ENCODE data around the gene PRELID2.
"Not testable (repeated sequence)": the region's sequence is repeated elsewhere in the genome, so short reads cannot be mapped to it uniquely, and the experiment has no call there.

The PRELID2 gene

DNA sequence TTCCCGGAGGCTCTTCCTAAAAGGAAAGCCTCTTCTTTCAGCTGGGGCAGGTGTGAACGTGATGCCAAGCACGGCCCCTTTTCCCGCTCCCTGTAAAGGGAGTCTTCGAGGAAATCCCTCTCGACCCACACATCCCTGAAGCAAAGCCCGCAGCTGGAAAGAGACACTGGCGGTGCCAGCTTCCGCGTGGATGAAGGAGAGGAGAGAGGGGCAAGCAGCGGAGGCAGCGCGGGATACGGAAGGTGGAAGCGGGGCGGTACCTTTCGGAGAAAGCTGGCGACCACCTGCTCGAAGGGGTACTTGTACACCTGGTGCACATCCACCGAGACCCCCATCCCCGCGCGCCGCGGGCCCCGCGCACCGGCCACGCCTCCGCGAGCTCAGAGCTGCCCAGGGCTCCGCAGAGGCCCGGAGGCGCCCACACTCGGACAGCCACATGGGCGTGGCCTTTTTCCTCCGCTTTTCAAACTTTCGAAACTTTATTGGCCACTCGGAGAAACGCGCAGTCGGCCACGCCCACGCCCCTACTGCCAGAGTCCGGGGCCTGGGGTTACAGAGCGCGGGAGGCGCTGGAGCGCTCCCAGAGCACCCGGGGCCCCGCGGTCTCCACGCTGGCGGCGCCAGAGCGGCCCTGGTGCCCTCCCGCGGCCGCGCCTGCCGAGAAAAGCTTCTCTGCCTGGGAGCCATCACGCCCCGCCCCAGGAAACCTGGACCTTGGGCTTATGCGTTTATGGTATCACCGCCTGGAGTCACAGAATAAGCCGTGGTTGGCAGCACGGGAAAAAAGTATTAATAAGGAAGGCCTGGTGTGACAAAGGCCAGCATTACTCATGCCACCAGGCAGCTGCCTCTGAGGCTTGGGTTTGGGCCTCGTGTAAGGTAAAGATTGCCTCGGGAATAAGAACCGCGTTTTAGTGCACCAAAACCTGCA, at the start of gene PRELID2:
TSS of gene PRELID2 (minus strand) at position 426 of the 931 bp plus-strand sequence. CDS start at position 335, 91 bp downstream.
- DNase-seq (ENCODE audit: low spot score) (peak; percentile 87), FAIRE-seq (no peak)

DNA sequence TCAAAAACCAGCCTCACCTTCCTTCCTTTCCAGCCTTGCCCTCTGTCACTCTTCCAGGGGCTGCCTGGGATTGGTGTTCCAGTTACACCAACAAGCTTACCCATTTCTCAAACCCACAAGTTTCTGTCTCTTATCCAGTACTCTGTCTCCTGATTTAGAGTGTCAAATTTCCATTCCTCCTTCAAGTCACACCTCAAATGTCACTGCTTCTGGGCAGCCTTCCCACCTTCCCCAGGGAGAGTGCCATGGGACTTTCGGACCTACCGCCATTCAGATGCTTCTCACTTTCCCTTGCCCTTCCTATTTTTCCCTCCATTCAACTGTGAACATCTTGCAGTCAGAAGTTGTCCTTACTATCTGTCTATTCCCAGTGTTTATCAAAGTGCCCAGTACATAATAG, 39.6 kb upstream of the PRELID2 start:
- DNase-seq (ENCODE audit: low spot score) (no peak), FAIRE-seq (no peak)

DNA sequence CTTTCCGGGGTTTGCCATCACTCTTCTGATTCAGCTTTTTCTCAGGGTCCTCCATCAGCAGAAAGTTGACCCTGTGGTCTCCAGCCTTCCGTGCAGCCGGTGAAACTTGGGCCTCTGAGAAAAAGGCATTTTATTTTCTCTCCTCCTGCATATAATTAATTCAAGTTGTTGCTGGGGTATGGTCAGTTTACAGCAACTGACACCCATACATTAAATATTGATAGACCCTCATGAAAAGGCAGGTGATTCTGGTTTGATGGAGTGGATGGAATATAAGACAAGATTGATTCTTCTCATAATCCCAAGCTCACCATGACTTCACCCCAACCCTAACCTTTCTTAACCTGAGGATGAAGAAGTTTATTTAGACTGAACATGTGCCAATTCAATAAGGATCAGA, 37.8 kb upstream of the PRELID2 start, which contains the start of gene GRXCR2:
TSS of gene GRXCR2 (minus strand) at position 101 of the 400 bp plus-strand sequence. CDS start at position 55, 46 bp downstream.
- FAIRE-seq (no peak), DNase-seq (ENCODE audit: low spot score) (no peak)

DNA sequence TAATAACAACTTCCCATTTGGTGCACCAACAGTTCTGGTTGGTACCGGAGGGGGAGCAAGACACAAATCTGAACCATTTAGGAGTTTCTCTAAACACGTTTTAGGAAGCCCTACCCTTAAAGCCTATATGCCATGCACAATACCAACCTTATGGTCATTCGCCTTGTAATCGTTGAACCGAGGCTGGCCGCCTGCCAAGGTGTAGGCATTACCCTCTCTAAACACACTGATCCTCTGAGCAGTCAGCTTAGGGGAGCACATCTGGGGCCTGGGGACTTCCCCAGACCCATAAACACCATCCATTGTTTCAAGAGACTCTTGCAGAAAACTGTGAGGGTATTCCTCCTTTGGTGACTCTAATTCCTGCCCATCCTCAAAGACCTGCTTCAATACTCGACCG, 37.3 kb upstream of the PRELID2 start:
- FAIRE-seq (no peak), DNase-seq (ENCODE audit: low spot score) (no peak)

DNA sequence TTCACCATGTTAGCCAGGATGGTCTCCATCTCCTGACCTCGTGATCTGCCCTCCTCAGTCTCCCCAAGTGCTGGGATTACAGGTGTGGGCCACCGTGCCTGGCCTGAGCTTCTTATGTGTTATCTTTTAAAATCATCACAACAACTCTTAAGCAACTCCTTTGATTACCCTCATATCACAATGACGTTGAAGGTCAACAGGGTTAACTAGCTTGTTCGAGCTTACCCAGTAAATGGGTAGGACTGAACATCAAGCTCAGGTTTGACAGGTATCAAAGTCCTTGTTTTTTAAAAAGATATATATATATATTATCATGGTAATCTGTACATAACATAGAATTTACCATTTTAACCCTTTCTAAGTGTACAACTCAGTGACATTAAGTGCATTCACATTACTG, 34.6 kb upstream of the PRELID2 start:
- FAIRE-seq (no peak), DNase-seq (ENCODE audit: low spot score) (no peak)

DNA sequence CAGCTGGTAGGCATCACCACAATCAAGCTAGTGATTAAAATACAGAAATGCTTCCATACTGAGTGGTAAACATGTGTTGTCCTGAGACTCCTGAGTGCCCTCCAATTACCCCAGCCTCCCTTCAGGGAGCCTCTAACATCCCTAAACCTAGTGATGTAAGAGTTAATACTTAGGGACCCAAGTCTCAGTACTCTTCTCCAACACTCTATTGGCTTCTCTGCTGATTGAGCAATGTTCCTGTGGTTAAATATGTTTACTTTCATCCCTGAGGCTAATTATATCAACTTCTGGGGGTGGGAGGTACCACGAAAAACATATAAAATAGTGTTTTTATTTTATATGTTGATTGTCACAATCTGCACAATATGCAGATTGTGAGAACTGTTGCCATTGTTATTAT, 32.7 kb upstream of the PRELID2 start:
- DNase-seq (ENCODE audit: low spot score) (no peak), FAIRE-seq (no peak)

DNA sequence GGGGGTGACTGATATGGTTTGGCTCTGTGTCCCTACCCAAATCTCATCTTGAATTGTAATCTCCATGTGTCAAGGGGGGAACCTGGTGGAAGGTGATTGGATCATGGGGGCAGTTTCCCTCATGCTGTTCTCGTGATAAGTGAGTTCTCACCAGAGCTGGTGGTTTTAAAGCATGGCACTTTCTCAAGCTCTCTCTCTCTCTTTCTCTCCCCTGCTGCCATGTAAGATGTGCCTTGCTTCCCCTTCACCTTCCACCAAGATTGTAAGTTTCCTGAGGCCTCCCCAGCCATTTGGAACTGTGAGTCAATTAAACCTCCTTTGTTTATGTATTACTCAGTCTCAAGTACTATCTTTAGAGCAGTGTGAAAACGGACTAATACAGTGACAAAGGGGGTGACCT, 29.3 kb upstream of the PRELID2 start:
- FAIRE-seq = not testable (repeated sequence)

DNA sequence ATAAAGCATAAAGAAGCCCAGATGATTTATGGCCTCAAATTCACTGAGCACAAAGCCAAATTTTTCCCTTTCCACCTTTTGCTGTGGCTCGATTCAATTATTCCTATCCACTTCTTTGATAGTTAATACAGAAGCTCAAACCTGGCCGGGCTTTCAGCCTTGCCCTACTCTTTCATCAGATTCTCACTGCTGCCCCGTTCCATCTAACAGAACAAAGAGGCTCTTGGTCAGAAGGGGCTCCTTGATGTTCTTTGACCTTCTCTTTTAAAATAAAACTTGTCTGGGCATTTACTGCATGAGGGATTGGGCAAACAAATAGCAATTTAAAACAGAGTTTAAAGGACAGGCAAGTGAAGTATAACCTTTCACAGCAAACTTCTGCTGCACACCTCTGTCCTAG, 27.9 kb upstream of the PRELID2 start:
- DNase-seq (ENCODE audit: low spot score) (no peak), FAIRE-seq (no peak)

More for the DNA sequence above, 29.3 kb upstream of the PRELID2 start:
- DNase-seq (ENCODE audit: low spot score) = not testable (repeated sequence)

DNA sequence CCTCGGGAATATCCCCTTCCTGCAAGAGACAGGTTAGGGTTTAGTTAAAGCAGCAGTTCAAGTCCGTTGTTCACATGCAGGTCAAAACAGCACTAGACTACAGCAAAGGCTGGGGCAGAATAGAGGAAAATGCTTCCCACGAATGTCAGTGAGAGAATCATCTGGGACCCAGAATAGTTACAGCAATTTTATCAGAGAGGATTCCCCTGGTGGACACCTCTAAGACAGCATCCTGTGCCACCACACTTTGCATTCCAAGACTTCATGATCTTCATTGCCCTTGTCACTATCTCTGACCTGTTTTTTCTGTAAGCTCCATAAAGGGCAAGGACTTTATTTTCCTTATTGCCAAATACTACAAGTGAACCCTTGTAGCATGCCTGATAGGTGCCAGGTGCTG, 24.8 kb upstream of the PRELID2 start:
- no peak for DNase-seq (ENCODE audit: low spot score)

DNA sequence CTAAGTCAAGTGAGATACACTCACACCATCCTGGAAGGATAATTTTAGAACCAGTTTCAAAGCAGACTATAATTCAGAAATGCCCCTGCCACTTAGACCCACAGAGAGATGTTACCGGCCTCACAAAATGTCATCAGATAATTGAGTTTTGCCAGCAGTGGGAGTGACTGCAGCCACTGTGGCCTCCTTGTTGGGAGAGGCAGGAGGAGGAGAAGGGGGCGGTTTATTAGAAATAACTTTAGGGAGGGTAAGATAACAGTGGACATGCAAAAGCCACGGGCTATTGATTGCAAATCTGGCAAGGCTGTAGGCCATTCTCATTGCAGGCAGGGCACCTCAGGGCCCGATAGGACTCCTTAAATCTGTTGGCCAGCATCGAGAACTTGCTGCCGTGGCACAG, 24.3 kb upstream of the PRELID2 start:
- DNase-seq (ENCODE audit: low spot score) (no peak), FAIRE-seq (no peak)

More for the DNA sequence above, 24.8 kb upstream of the PRELID2 start:
- no peak for FAIRE-seq

DNA sequence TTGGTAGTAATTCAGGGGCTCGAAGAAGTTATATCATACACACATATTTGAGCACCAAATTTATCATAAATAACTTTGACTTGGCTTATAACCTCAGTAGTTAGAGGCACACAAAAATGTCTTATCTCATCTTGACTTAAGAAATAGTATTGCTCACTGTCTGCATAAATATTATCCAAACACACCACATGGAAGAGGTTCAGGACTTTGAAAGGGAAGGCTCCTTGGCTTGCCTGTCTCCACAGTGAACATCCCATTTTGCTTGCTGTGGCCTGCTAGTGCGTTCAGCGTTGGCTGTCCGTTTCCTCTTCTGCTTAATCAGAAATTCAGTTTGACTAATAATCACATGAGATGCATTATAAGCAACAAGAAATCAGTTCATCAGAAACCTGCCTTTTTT, 23.8 kb upstream of the PRELID2 start:
- DNase-seq (ENCODE audit: low spot score) (no peak), FAIRE-seq (no peak)

DNA sequence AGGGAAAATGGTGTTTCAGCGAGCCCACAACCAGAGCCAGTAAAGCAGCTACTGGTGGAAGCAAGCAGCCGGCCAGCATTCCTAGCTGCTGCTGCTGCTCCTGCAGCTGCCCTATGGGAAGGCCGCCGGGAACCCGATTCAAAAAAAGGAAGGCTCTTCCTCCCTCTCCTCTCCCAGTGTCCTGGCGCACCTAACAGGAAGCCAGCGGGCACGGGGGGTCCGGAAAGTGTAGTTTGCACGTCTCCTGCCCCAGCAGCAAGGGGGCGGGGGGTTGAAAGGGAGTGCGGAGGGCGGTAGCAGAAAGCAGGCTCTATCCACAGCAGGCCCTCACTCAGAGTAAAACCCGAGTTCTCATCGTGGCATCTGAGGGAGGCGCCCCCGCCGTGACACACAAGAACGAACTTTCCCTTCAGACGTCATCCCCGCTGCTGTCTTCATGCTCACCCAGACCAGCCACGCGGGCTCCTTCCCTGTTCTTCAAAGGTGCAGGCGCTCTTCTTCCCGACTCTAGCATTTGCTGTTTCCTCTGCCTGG, 21.2 kb upstream of the PRELID2 start:
- FAIRE-seq (no peak), DNase-seq (ENCODE audit: low spot score) (no peak)

DNA sequence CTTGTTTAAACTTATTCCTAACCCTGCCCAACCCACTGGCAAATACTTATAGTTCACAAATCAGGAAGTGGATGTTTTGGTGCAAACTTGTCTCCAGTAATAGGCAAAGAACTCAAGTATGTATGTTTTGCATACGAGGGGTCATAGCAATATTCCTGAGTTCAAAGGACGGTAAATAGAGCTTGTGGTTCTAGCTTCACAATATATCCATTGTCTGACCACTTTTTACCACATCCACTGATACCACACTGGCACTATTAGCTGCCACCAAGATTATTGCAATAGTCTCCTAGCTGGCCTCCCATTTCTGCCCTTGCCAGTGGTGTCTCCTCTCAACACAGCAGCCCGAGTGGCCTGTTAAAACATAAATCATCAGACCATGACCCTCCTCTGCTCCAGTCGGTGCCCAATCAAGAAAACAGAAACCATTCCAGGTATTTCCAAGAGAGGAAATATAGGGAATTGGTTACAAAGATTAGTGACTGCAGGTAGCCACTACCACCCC, 20.7 kb upstream of the PRELID2 start:
- FAIRE-seq (no peak), DNase-seq (ENCODE audit: low spot score) (no peak)

DNA sequence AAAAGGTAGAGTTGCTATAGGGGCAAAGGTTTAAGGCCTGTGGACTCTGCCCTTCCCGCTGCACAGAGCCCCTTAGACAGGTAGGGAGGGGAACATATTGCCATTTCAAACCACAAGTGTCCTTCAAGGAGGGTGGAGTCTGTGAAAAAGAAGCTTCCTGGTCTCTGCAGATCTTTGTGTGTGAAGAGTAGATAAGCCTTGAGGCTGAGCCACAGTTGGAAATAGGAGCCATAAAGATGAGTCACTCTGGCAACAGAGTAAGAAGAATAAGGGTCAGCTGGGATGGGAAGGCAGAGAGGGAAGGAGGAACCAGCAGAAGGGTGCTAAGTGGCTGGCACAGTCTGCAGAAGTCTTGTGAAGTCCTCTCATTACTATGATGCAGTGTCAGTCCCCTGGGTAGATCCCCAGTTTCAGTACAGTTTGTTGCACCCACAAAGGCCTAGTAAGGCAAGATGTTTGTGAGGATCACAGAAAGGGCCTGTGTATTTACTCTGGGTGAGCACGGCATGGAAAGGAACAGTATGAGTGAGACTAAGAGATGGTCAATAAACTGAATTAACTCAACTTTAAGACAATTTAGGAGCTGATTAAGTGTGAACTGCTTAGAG, 19.6 kb upstream of the PRELID2 start:
- FAIRE-seq (peak; percentile 91), DNase-seq (ENCODE audit: low spot score) (peak; percentile 81)

DNA sequence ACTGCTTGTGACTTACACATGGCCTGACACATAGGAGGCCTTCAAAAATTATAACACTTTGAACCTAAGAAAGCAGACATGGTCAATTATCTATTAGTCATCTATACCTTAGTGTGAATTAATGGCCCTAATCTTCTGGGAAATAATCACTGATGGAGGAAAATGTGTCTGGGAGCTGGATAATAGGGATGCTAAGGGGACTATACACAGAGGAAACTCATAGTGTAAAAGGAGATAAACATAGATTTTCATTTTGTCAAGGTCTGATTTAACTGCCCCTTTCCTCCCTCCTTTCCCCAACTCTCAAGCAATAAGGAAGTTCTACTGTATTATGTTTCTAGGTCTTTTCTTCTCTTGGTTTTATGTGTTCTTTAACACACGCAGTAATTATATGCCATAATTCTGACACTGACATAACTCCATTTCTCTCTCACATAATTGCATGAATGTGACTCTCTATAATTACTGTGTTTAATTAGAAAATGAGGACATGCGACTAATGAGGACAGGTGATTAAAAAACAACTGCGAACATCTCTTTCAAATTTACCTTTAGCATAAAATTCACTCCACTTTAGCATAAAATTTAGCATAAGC, 18.7 kb upstream of the PRELID2 start:
- no peak for DNase-seq (ENCODE audit: low spot score)
- FAIRE-seq = no peak

DNA sequence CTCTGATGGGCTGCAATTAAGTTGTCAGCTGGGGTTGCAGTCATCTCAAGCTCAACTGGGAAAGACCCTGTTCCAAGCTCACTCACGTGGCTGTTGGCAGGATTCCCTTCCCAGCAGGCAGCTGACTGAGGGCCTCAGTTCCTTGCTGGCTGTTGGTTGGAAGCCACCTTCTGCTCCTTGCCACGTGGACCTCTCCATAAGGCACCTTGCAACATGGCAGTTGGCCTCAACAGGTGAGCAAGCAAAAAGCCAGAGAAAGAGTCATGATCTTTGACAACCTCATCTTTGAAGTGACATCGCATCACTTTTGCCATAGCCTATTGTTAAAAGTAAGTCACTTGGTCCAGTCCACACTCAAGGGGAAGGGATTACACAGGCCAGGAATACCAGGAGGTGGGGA, 17.8 kb upstream of the PRELID2 start:
- FAIRE-seq (no peak), DNase-seq (ENCODE audit: low spot score) (no peak)

DNA sequence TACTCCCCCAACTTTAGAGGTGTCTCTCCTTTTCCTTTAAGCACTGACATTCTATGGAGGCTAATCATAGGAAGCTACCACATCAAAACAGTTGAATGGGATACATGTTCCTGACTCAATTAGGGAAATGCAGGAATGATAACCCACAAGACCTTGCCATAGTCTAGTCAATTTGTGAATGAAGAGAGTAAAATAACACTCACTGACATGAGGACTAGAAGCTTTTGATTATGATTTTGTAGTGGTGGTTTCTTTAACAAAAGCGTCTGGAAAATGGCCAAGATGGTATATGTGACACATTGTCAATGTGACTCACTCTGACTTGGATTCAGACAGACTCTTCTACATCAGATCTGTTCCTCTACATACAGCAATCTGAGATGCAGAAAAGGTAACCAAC, 13.7 kb upstream of the PRELID2 start:
- DNase-seq (ENCODE audit: low spot score) (peak; percentile 76), FAIRE-seq (peak; percentile 93)

DNA sequence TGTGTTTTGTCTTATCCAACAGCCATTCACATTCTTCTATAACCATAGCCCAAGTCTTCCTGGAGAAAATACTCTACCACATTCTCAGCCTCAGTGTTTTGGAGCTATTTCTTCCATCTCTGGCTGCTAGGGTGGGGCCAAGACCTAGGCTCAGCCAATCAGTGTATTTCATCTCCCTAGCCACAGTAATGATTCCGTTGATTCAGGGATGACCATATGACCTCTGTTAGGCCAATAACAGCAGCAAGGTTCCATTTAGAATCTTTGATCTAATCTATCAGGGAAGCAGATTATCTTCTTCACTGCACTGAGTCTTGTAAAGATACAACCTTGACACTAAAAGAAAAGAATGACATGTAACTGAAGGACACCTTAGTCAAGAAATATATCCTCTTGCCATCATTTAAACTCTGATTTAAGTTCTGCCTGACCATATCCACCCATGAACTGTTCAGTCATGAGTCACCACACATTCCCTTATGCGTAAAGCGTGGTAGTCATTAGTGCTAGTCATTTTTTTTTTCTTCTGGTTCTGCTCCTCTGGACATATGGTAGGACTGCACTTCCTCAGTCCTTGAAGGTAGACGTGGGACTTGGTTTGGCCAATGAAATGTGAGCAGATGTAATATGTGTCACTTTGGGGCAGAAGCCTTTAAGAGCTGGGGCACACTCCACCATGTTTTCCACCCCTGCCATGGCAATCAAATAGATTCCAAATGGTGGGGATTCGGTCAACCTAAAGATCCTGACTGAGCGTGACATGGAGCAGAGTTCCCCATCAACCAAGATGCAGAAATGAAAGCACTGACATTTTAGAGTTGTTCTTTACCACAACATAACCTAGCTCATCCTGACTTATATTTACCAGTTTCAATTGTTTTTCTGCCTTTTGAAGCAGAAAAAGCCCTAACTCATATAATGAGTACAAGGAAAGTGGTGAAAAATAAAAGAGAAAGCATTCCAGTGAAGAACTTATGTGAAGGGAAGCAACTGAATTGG, 12.7 kb upstream of the PRELID2 start:
- FAIRE-seq (peak; percentile 95), DNase-seq (ENCODE audit: low spot score) (peak; percentile 89)

DNA sequence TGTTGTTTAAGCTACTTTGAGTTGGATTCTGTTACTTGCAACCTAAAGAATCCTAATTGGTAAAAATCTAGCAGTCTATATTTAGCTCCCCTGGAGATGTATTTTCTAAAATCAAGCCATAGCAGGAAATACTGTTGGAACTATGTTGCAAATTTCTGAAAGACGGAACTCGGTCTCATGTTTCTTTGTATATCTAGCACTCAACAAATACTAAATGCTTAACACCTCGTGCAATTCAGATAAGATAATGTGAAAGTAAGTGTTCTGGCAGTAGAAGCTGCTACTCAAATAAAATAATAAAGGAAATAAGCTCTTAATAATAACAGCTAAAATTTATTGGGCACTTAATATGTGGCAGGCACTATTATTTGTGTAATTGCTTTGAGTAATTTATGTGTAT, 10.9 kb upstream of the PRELID2 start:
- no peak for FAIRE-seq
- DNase-seq (ENCODE audit: low spot score) = no peak

DNA sequence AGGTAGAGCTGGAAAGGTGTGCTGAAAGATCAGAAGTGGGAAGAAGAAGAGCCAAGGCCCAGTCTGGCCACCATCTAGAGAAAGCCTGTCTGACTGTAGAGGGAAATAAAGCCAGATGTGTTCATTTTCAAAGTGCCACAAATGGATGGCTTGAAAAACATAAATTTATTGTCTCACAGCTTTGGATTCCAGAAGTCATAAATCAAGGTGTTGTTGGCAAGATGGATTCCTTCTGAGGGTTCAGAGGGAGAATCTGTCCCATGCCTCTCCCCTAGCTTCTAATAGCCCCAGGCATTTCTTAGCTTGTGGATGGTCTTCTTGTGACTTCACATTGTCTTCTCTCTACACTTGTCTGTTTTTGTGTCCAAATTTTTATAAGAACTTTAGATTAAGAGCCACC, 6.2 kb upstream of the PRELID2 start:
- FAIRE-seq = no peak

More for the DNA sequence above, 6.2 kb upstream of the PRELID2 start:
- DNase-seq (ENCODE audit: low spot score) = no peak
